Measurements from ENCODE around the gene TMEM220.

GRCh38 chr17:10757647-10758046 lies 27.8 kb upstream of the TMEM220 start:
- no peak for TF ChIP-seq CTCF (IDR thresholded peaks at IDR 0.05)
- no peak for TF ChIP-seq POLR2A (IDR thresholded peaks at IDR 0.05)
